HL-60 (cell line): ENCODE data around the gene LIMS2.

ENCODE experiments used
- CTCF ChIP-seq: IDR thresholded peaks from one replicate; pipeline ENCODE4 v1.5.1; 2011; ENCODE audit warnings: low read length, control low read depth, inconsistent platforms; ENCODE audit not compliant: insufficient read depth
- GABPA ChIP-seq: IDR thresholded peaks from 2 replicates; pipeline ENCODE4 v1.6.1; 2012; ENCODE audit warnings: low read depth
- POLR2AphosphoS5 ChIP-seq: IDR thresholded peaks from 2 replicates; pipeline ENCODE4 v1.6.1; 2012; ENCODE audit warnings: low read depth
- REST ChIP-seq: IDR thresholded peaks from 2 replicates; pipeline ENCODE4 v1.6.1; 2012; ENCODE audit warnings: low read depth; ENCODE audit not compliant: insufficient replicate concordance
- SPI1 ChIP-seq: IDR thresholded peaks from 2 replicates; pipeline ENCODE4 v1.6.1; 2012; ENCODE audit warnings: low read depth, mild to moderate bottlenecking, borderline replicate concordance

GRCh38 chr2:127636248-127637235 is 38.8 kb downstream of the LIMS2 start:
- TF ChIP-seq SPI1 (no peak), CTCF (no peak), POLR2AphosphoS5 (no peak), GABPA (no peak), REST (no peak)
